H1 (cell line): ENCODE data around the gene F7. TPM values are rescaled to one million over a fixed set of nuclear protein-coding genes. Genes with fewer than 3 reads are reported as not detected.

Experiments used
- CTCF ChIA-PET: fragments of 300-600 bp; sonication (Branson Sonifier 250); formaldehyde crosslinking; loops from one replicate; lab custom pipeline; 2021; ENCODE audit not compliant: partially characterized antibody; lab: Charles Lee
- POLR2A ChIA-PET: fragments of 300-600 bp; sonication (Branson Sonifier 250); formaldehyde crosslinking; loops from one replicate; lab custom pipeline; 2021; ENCODE audit warnings: inconsistent platforms; ENCODE audit not compliant: partially characterized antibody; lab: Charles Lee
- DNase-seq, 2 experiments: peaks; one replicate each; pipeline versions ENCODE4 v3.0.0 to v3.0.0-alpha.2; 2010 to 2022; ENCODE audit warnings: low spot score in 2 of 2, low read depth in 1 of 2, mixed read lengths in 1 of 2
- FAIRE-seq: peaks from 2 replicates; lab custom pipeline; 2011; peaks lifted over from hg19 to GRCh38; lab: Jason Lieb, UNC
- H2AFZ ChIP-seq: 2 replicates; pipeline ENCODE4 v1.8.1; 2012; ENCODE audit warnings: low read length, inconsistent platforms
- H2AK5ac ChIP-seq: 2 replicates; pipeline ENCODE4 v1.6.1; 2013; ENCODE audit warnings: low read depth, low read length
- H2BK120ac ChIP-seq: replicated peaks from 2 replicates; pipeline ENCODE3; 2013; ENCODE audit warnings: low read depth, low read length, inconsistent platforms
- H2BK12ac ChIP-seq: 2 replicates; pipeline ENCODE4 v1.6.1; 2013; ENCODE audit warnings: low read depth, low read length
- H2BK15ac ChIP-seq: 2 replicates; pipeline ENCODE4 v1.6.1; 2013; ENCODE audit warnings: low read length
- H2BK20ac ChIP-seq: 2 replicates; pipeline ENCODE4 v1.6.1; 2013; ENCODE audit warnings: low read length
- H2BK5ac ChIP-seq: 2 replicates; pipeline ENCODE4 v1.6.1; 2013; ENCODE audit warnings: low read depth, low read length
- H3K14ac ChIP-seq: 2 replicates; pipeline ENCODE4 v1.6.1; 2013; ENCODE audit warnings: inconsistent platforms; ENCODE audit not compliant: insufficient read length
- H3K18ac ChIP-seq: 2 replicates; pipeline ENCODE4 v1.6.1; 2013; ENCODE audit warnings: low read length; ENCODE audit errors: extremely low read depth
- H3K23ac ChIP-seq: 2 replicates; pipeline ENCODE4 v1.6.1; 2013; ENCODE audit warnings: inconsistent platforms; ENCODE audit not compliant: insufficient read length
- H3K23me2 ChIP-seq: 2 replicates; pipeline ENCODE4 v1.6.1; 2013; ENCODE audit warnings: low read depth, low read length
- H3K27ac ChIP-seq: 2 replicates; pipeline ENCODE4 v1.6.1; 2011; ENCODE audit warnings: low read depth, low read length, inconsistent platforms
- H3K27me3 ChIP-seq, 4 experiments: replicated peaks in 1 of 4; 1 replicate in 1 of 4; 2 replicates in 3 of 4; pipeline versions ENCODE4 v1.6.1 to v1.8.1; 2011 to 2013; ENCODE audit warnings: low read length in 3 of 4, mild to moderate bottlenecking in 3 of 4, inconsistent platforms in 2 of 4, mixed read lengths in 2 of 4, moderate library complexity in 1 of 4; ENCODE audit not compliant: control insufficient read depth in 3 of 4, insufficient read depth in 3 of 4; ENCODE audit errors: extremely low read depth in 1 of 4
- H3K36me3 ChIP-seq, 4 experiments: 2 replicates each; pipeline versions ENCODE4 v1.6.1 to v1.8.1; 2011 to 2013; ENCODE audit warnings: mild to moderate bottlenecking in 4 of 4, low read length in 3 of 4, moderate library complexity in 2 of 4, control low read depth in 1 of 4, inconsistent platforms in 1 of 4; ENCODE audit not compliant: insufficient read depth in 4 of 4, control insufficient read depth in 2 of 4
- H3K4ac ChIP-seq: replicated peaks from 2 replicates; pipeline ENCODE3; 2013; ENCODE audit warnings: low read length, low read depth, mixed read lengths, inconsistent platforms; ENCODE audit not compliant: insufficient read length
- H3K4me1 ChIP-seq, 4 experiments: replicated peaks in 1 of 4; 1 replicate in 1 of 4; 2 replicates in 3 of 4; pipeline versions ENCODE4 v1.6.1 to v1.8.1; 2011 to 2013; ENCODE audit warnings: low read length in 3 of 4, inconsistent platforms in 2 of 4, mixed read lengths in 1 of 4; ENCODE audit not compliant: insufficient read depth in 4 of 4, control insufficient read depth in 3 of 4
- H3K4me2 ChIP-seq, 2 experiments: 2 replicates each; pipeline versions ENCODE4 v1.6.1 to v1.8.1; 2011 to 2013; ENCODE audit warnings: low read depth in 2 of 2, low read length in 2 of 2, control low read depth in 1 of 2, inconsistent platforms in 1 of 2, mild to moderate bottlenecking in 1 of 2; ENCODE audit not compliant: insufficient read depth in 1 of 2
- H3K4me3 ChIP-seq, 4 experiments: fragments of 200-600, 300-600 bp in 1 of 4; sonication (generic), shearing (Covaris generic), sonication (Bioruptor Twin) in 1 of 4; 2 replicates each; pipeline versions ENCODE4 v1.5.1 to v1.8.1; 2011 to 2016; ENCODE audit warnings: low read length in 4 of 4, low read depth in 3 of 4, control low read depth in 2 of 4, inconsistent platforms in 2 of 4, mild to moderate bottlenecking in 2 of 4, mixed read lengths in 1 of 4, moderate library complexity in 1 of 4; ENCODE audit not compliant: insufficient read depth in 2 of 4; ENCODE audit errors: extremely low read depth in 1 of 4
- H3K56ac ChIP-seq: replicated peaks from 2 replicates; pipeline ENCODE3; 2013; ENCODE audit warnings: low read depth, mild to moderate bottlenecking, mixed read lengths, low read length, inconsistent platforms; ENCODE audit not compliant: insufficient read length
- H3K79me1 ChIP-seq: 2 replicates; pipeline ENCODE4 v1.6.1; 2013; ENCODE audit warnings: low read depth, low read length, control low read depth
- H3K79me2 ChIP-seq, 2 experiments: 2 replicates each; pipeline versions ENCODE4 v1.6.1 to v1.8.1; 2012 to 2013; ENCODE audit warnings: low read length in 2 of 2, mild to moderate bottlenecking in 2 of 2, inconsistent platforms in 1 of 2; ENCODE audit not compliant: insufficient read depth in 2 of 2, control insufficient read depth in 1 of 2
- H3K9ac ChIP-seq, 4 experiments: replicated peaks in 1 of 4; 1 replicate in 1 of 4; 2 replicates in 3 of 4; pipeline versions ENCODE4 v1.6.1 to v1.8.1; 2011 to 2013; ENCODE audit warnings: low read depth in 3 of 4, low read length in 3 of 4, control low read depth in 2 of 4, mild to moderate bottlenecking in 2 of 4, moderate library complexity in 2 of 4, inconsistent platforms in 1 of 4; ENCODE audit errors: extremely low read depth in 1 of 4
- H3K9me3 ChIP-seq, 2 experiments: 2 replicates each; pipeline versions ENCODE4 v1.6.1 to v1.8.1; 2012 to 2013; ENCODE audit warnings: mild to moderate bottlenecking in 2 of 2, moderate library complexity in 2 of 2, control low read depth in 1 of 2, inconsistent platforms in 1 of 2, low read depth in 1 of 2, low read length in 1 of 2, mixed read lengths in 1 of 2; ENCODE audit not compliant: insufficient read depth in 2 of 2
- H4K20me1 ChIP-seq, 2 experiments: replicated peaks in 1 of 2; 2 replicates each; pipeline versions ENCODE3 to v1.8.1; 2011 to 2013; ENCODE audit warnings: inconsistent platforms in 2 of 2, low read length in 2 of 2, mild to moderate bottlenecking in 1 of 2; ENCODE audit not compliant: insufficient read depth in 2 of 2, control insufficient read depth in 1 of 2
- H4K5ac ChIP-seq: 2 replicates; pipeline ENCODE4 v1.6.1; 2013; ENCODE audit warnings: low read length, low read depth, mixed read lengths, inconsistent platforms; ENCODE audit not compliant: insufficient read length
- H4K8ac ChIP-seq: 2 replicates; pipeline ENCODE4 v1.8.0; 2013; ENCODE audit warnings: mild to moderate bottlenecking, moderate library complexity, low read length, inconsistent platforms; ENCODE audit not compliant: insufficient read depth; ENCODE audit errors: extremely low read depth
- H4K91ac ChIP-seq: replicated peaks from 2 replicates; pipeline ENCODE3; 2013; ENCODE audit warnings: low read length, mixed read lengths, inconsistent platforms; ENCODE audit not compliant: insufficient read length
- CBX8 ChIP-seq: fragments of 300-800, 300-1000 bp; sonication (generic); IDR thresholded peaks from 2 replicates; pipeline ENCODE4 v1.7.1; 2016; ENCODE audit warnings: low read depth, low read length, borderline replicate concordance
- SRF ChIP-seq: IDR thresholded peaks from 2 replicates; pipeline ENCODE4 v1.6.1; 2011; ENCODE audit warnings: mild to moderate bottlenecking, low read depth, low read length, moderate library complexity
- WGBS, 2 experiments: shearing (Covaris generic) in 1 of 2; methylation state at CpG; one replicate each; pipeline versions ENCODE4 v1.1.6 to v1.1.7; 2013 to 2015; ENCODE audit warnings: low lambda C conversion rate in 2 of 2, mixed read lengths in 2 of 2, inconsistent platforms in 1 of 2, low coverage in 1 of 2, missing lambda C conversion rate in 1 of 2; ENCODE audit not compliant: insufficient replicate concordance in 2 of 2, insufficient coverage in 1 of 2, insufficient read length in 1 of 2; ENCODE audit errors: extremely low coverage in 1 of 2, missing lambda C conversion rate in 1 of 2; 5-methylcytosine and 5-hydroxymethylcytosine counted together
- polyA plus RNA-seq, 7 experiments: library from polyadenylated mRNA; depleted of rRNA in 3 of 7; stranded (reverse) in 5 of 7; unstranded in 2 of 7; fragments of >200 nt in 5 of 7; fragments of 200-250 nt in 2 of 7; gene quantifications; 1 replicate in 5 of 7; 2 replicates in 1 of 7; 4 replicates in 1 of 7; pipeline versions ENCODE4 v1.2.1 to v1.2.3, GENCODE V29; 2011 to 2013; ENCODE audit warnings: missing spikeins in 2 of 7, mixed read lengths in 2 of 7
- total RNA-seq: library from RNA; stranded (reverse); fragmentation: NEBNext Ultra II Directional; extraction: Animal tissue kit (Norgen Biotek cat#: 25700); gene quantifications from 2 replicates; pipeline ENCODE4 v1.2.1, GENCODE V29; 2021
- TF ChIP-seq, protein P1 (sequence below): IDR thresholded peaks from 2 replicates; pipeline ENCODE4 v1.6.1; 2011; ENCODE audit warnings: low read length, improper control_type of control experiment

Gene F7
- total and polyA plus RNA-seq, 2 of the 8 experiments (the other 6 are each of a cell fraction or from before 2014, with no cell fraction given) = 0.43 to 0.98 TPM

- Histone ChIP-seq H3K23me2 (no peaks in the 10 kb centered on the region), H3K79me2 (no peaks in the 10 kb centered on the region; a peak in 1 of 4 replicates), H3K79me1 (no peaks in the 10 kb centered on the region), H3K4me1 (no peaks in the 10 kb centered on the region), H4K8ac (no peak overlapping the region), H4K91ac (no peak overlapping the region), H3K23ac (no peak overlapping the region), H3K27me3 (no peaks in the 10 kb centered on the region), H3K36me3 (peaks cover 2 to 34% (median 9%) of the 10 kb centered on the region in 4 experiments; a peak in 5 of 8 replicates), H3K4me2 (no peak overlapping the region), H3K18ac (no peak overlapping the region), H2AK5ac (no peak overlapping the region), H4K20me1 (no peaks in the 10 kb centered on the region), H2BK15ac (no peak overlapping the region), H3K56ac (no peak overlapping the region), H2BK120ac (no peak overlapping the region), H3K27ac (no peak overlapping the region), H2BK20ac (no peak overlapping the region), H3K9me3 (no peaks in the 10 kb centered on the region), H3K9ac (no peak overlapping the region), H3K4me3 (no peak overlapping the region), H3K14ac (no peak overlapping the region), H3K4ac (no peak overlapping the region), H2BK12ac (no peak overlapping the region), H2AFZ (no peak overlapping the region), H4K5ac (no peak overlapping the region), H2BK5ac (no peak overlapping the region)
- POLR2A ChIA-PET = interaction anchor here (0.7 to 1.8 kb wide), 3 partner anchors 10 to 94 kb away, joined by 3 to 6 read pairs (median 4); no protein-coding TSS in a partner anchor
- CTCF ChIA-PET = interaction anchor here (0.8 to 1.4 kb wide), 5 partner anchors 38 to 106 kb away, joined by 3 to 4 read pairs (median 3); no protein-coding TSS in a partner anchor
- no peak for FAIRE-seq
- no peak for DNase-seq
- 89% methylated on average over 13 of the region's 13 CpGs; no CpG with 5 or more reads in 1 of the 2 experiments for WGBS, 2 experiments
- TF ChIP-seq, protein P1, sequence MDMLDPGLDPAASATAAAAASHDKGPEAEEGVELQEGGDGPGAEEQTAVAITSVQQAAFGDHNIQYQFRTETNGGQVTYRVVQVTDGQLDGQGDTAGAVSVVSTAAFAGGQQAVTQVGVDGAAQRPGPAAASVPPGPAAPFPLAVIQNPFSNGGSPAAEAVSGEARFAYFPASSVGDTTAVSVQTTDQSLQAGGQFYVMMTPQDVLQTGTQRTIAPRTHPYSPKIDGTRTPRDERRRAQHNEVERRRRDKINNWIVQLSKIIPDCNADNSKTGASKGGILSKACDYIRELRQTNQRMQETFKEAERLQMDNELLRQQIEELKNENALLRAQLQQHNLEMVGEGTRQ = no peak
- TF ChIP-seq SRF (no peak), CBX8 (no peak)
These were observed 64.0 kb downstream of the F7 start for GRCh38 chr13:113169277-113170272.
